ENCODE measurements around the gene GNG5.
A peak's percentile ranks its signal among the peaks of the same experiment; 100 is the strongest.

Gene GNG5

GRCh38 chr1:84506729-84507453 is 510 bp upstream of the GNG5 start:
- FAIRE-seq (no peak), DNase-seq (ENCODE audit: insufficient read length) (no peak)
- no peak for TF ChIP-seq TAF1 (IDR thresholded peaks at IDR 0.05; ENCODE audit: borderline replicate concordance, low read depth, low read length)
- no peak for TF ChIP-seq POLR2A (IDR thresholded peaks at IDR 0.05; ENCODE audit: low read depth, low read length)

GRCh38 chr1:84505493-84506001 is 834 bp downstream of the GNG5 start:
- no peak; the same call in 1 of the 2 replicates for TF ChIP-seq POLR2AphosphoS5 (IDR thresholded peaks at IDR 0.05; ENCODE audit: low read depth, low read length)
- no peak; the same call in 1 of the 2 replicates for TF ChIP-seq POLR2A (IDR thresholded peaks at IDR 0.05; ENCODE audit: low read depth, low read length)
- TF ChIP-seq TAF1 (IDR thresholded peaks at IDR 0.05; ENCODE audit: borderline replicate concordance, low read depth, low read length): no peak
- DNase-seq (ENCODE audit: insufficient read length) (peak; percentile 46), FAIRE-seq (no peak)

DNA sequence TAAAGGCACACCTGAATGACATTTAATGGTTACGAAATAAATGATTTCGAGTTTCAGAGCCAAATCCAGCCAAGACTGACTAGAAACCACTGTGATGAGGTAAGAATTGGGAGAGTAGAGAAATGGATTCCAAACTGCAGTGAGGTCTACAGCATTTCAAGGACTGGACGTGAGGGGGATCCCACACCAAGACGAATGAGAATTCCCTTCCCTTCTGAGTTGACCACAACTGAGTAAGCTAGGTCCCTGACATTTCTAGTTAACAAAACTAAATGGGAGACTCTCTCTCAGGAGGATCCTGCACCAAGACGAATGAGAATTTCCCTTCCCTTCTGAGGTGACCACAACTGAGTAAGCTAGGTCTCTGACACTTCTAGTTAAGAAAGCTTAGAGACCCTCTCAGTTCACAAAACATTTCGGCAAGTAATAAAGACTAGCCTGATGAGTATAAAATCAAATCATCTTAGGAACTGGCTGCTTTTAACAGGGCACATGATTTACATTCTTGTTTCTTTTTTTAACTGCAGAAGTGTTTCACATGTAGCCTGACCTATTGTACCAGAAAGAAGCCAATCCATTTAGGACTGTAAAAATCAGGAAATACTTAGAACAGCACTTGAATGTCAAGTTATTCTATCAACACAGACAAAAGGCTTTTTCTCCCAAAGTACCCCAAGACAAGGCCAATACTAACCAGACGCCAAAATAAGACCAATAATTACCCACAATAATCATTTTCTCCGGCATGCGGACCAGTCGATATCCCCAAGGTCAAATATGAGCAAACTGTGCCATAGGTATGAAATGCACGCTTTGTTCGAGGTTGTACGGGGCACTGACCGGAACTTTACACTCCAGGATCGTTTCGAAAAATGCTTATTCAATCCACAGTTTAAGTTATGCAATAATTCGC is 1.5 kb downstream of the GNG5 start:
- DNase-seq (ENCODE audit: insufficient read length) (no peak), FAIRE-seq (peak; percentile 70)

DNA sequence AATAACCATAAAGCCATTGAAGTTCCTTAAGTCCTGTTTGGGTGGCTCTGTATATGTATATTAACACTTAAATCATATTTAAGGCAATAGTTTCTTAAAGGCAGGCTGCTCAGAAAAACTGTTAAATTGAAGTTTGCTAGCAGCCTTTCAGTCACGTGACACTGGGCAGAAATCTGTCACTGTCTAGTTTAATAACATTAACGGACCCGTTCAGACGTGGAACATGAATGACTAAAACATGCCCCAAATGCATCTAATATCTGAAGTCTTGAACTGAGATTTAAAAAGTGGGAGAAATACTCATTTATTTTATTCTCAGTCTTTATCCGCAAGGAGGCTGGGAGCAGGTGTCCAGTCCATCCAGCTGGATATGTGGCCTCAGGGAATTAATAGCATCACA is 3.5 kb downstream of the GNG5 start:
- FAIRE-seq (no peak), DNase-seq (ENCODE audit: insufficient read length) (no peak)
- TF ChIP-seq POLR2AphosphoS5 (IDR thresholded peaks at IDR 0.05; ENCODE audit: low read depth, low read length) (no peak), TAF1 (IDR thresholded peaks at IDR 0.05; ENCODE audit: borderline replicate concordance, low read depth, low read length) (no peak), POLR2A (IDR thresholded peaks at IDR 0.05; ENCODE audit: low read depth, low read length) (no peak)

More for the DNA sequence above, 1.5 kb downstream of the GNG5 start:
- TF ChIP-seq TAF1 (IDR thresholded peaks at IDR 0.05; ENCODE audit: borderline replicate concordance, low read depth, low read length) (no peak), POLR2AphosphoS5 (IDR thresholded peaks at IDR 0.05; ENCODE audit: low read depth, low read length) (no peak; the same call in 1 of the 2 replicates), POLR2A (IDR thresholded peaks at IDR 0.05; ENCODE audit: low read depth, low read length) (no peak)

DNA sequence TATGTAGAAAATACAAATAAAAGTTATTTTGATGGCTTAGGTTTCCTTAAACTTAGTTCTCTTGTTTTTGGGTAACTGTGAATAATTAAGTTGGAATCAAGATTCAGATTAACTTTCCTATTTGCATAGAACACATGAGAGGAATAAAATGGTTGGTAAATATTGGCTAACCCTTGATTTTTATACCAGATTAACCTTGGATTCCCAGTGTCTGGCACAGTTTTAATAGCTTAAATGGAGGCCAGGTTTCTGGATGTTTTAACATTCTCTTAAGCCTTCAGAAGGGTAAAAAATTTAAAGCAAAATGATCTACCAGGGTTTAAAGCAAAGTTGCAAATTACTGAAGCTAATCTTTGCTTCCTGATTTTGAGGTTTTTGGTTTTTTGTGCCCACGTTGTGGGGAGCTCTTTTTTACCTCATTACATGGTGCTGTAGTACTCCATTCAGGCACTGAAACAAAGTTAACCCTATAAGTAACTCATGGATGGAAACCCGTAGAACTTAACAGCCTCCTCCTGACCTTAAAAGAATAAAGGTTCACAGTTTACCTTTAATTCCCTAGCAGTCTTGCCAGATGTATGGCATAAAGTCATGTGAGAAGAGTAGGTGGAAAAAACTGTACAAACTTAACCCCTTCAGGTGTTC is 8.6 kb downstream of the GNG5 start:
- no peak for FAIRE-seq
- TF ChIP-seq POLR2AphosphoS5 (IDR thresholded peaks at IDR 0.05; ENCODE audit: low read depth, low read length) (peak; percentile 42; the same call in 1 of the 2 replicates), POLR2A (IDR thresholded peaks at IDR 0.05; ENCODE audit: low read depth, low read length) (no peak)
- DNase-seq (ENCODE audit: insufficient read length): no peak

- TF ChIP-seq POLR2A (IDR thresholded peaks at IDR 0.05; ENCODE audit: low read depth, low read length) (no peak; the same call in 1 of the 2 replicates), TAF1 (IDR thresholded peaks at IDR 0.05; ENCODE audit: borderline replicate concordance, low read depth, low read length) (no peak), POLR2AphosphoS5 (IDR thresholded peaks at IDR 0.05; ENCODE audit: low read depth, low read length) (no peak)
- DNase-seq (ENCODE audit: insufficient read length) (no peak), FAIRE-seq (no peak)
These were observed 9.9 kb downstream of the GNG5 start for GRCh38 chr1:84496498-84496897.

- no peak for TF ChIP-seq TAF1 (IDR thresholded peaks at IDR 0.05; ENCODE audit: borderline replicate concordance, low read depth, low read length)
- no peak for TF ChIP-seq POLR2AphosphoS5 (IDR thresholded peaks at IDR 0.05; ENCODE audit: low read depth, low read length)
- no peak for TF ChIP-seq POLR2A (IDR thresholded peaks at IDR 0.05; ENCODE audit: low read depth, low read length)
- DNase-seq (ENCODE audit: insufficient read length) (no peak), FAIRE-seq (no peak)
These were observed 12.6 kb downstream of the GNG5 start for GRCh38 chr1:84493747-84494146.

DNA sequence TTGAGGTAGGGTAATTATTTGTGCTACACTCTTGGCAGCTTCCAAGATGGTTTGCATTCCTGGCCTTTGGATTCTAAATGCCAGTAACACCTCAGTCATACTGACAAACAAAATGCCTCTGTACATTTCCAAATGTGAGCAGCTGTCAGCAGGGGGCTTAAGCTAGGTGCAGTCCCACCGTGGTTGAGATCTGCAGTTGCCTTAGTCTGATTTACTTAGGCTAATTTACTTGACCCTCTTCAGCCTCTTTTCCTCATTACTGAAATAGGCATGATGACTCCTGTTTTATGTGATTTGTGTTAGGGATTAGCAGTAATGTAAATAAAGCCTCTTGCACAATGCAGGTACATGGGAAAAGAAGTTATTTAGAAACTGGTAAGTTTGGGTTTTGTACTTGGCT is 13.7 kb downstream of the GNG5 start:
- FAIRE-seq (no peak), DNase-seq (ENCODE audit: insufficient read length) (no peak)
- TF ChIP-seq POLR2AphosphoS5 (IDR thresholded peaks at IDR 0.05; ENCODE audit: low read depth, low read length) (no peak), TAF1 (IDR thresholded peaks at IDR 0.05; ENCODE audit: borderline replicate concordance, low read depth, low read length) (no peak), POLR2A (IDR thresholded peaks at IDR 0.05; ENCODE audit: low read depth, low read length) (no peak)

DNA sequence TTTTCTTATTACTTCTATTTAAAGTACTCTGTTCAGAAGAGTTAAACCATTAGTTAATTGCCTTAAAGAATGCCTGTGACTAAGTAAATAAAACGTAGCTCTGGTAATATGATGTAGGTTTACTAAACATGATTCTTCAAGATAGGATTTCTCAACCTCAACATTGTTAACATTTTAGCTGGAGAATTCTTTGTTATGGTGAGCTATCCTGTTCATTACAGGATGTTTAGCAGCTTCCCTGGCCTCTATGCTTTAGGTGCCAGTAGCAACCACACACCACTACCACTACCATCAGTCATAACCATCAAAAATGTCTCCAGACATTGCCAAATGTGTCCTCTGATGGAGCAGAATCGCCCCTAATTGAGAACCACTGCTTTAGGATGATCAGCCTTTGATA is 16.6 kb downstream of the GNG5 start:
- DNase-seq (ENCODE audit: insufficient read length) (no peak), FAIRE-seq (no peak)
- no peak for TF ChIP-seq TAF1 (IDR thresholded peaks at IDR 0.05; ENCODE audit: borderline replicate concordance, low read depth, low read length)
- TF ChIP-seq POLR2A (IDR thresholded peaks at IDR 0.05; ENCODE audit: low read depth, low read length): no peak
- no peak for TF ChIP-seq POLR2AphosphoS5 (IDR thresholded peaks at IDR 0.05; ENCODE audit: low read depth, low read length)

DNA sequence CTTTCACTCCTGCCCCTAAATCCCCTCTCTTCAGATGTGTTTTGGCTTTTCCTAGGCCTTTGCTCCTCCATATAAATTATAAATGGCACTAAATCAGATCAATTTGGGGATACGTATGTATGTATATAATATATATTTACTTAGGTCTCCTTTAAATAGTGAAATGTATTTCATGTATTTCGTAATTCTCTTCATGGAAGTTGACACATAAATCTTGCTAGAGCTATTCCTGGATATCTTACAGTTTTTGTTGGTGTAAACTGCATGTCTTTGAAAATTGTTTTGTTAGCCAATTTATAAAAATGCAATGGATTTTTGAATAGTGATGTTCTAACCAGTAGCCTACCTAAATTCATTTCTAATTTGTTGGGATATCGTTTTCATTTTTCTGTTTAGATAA is 18.3 kb downstream of the GNG5 start:
- FAIRE-seq: no peak
- DNase-seq (ENCODE audit: insufficient read length): no peak
- TF ChIP-seq POLR2AphosphoS5 (IDR thresholded peaks at IDR 0.05; ENCODE audit: low read depth, low read length) (no peak), POLR2A (IDR thresholded peaks at IDR 0.05; ENCODE audit: low read depth, low read length) (no peak), TAF1 (IDR thresholded peaks at IDR 0.05; ENCODE audit: borderline replicate concordance, low read depth, low read length) (no peak)

GRCh38 chr1:84481317-84481716 is 25.1 kb downstream of the GNG5 start:
- no peak for DNase-seq (ENCODE audit: insufficient read length)
- TF ChIP-seq POLR2A (IDR thresholded peaks at IDR 0.05; ENCODE audit: low read depth, low read length) (no peak), TAF1 (IDR thresholded peaks at IDR 0.05; ENCODE audit: borderline replicate concordance, low read depth, low read length) (no peak), POLR2AphosphoS5 (IDR thresholded peaks at IDR 0.05; ENCODE audit: low read depth, low read length) (no peak)
- no peak for FAIRE-seq
